GM06990 (cell line): ENCODE measurements around the gene GLS.

ENCODE experiments used
- DNase-seq: peaks from one replicate; pipeline ENCODE4 v3.0.0-alpha.2; 2011; ENCODE audit not compliant: insufficient read length; ENCODE audit errors: extremely low read depth
- H3K27me3 ChIP-seq: replicated peaks from 2 replicates; pipeline ENCODE4 v1.6.0; 2011; ENCODE audit warnings: low read length; ENCODE audit not compliant: control insufficient read depth, insufficient read depth
- H3K36me3 ChIP-seq: 2 replicates; pipeline ENCODE4 v1.5.1; 2011; ENCODE audit warnings: low read length; ENCODE audit not compliant: control insufficient read depth, insufficient read depth
- H3K4me3 ChIP-seq: replicated peaks from 2 replicates; pipeline ENCODE4 v1.5.1; 2011; ENCODE audit warnings: low read depth, mild to moderate bottlenecking, control low read depth, low read length
- TF ChIP-seq, protein P1 (sequence below): IDR thresholded peaks from 2 replicates; pipeline ENCODE4 v1.5.1; 2011; ENCODE audit warnings: low read length, control low read depth, mild to moderate bottlenecking, inconsistent platforms; ENCODE audit not compliant: insufficient read depth, poor library complexity, severe bottlenecking

GLS gene

DNA sequence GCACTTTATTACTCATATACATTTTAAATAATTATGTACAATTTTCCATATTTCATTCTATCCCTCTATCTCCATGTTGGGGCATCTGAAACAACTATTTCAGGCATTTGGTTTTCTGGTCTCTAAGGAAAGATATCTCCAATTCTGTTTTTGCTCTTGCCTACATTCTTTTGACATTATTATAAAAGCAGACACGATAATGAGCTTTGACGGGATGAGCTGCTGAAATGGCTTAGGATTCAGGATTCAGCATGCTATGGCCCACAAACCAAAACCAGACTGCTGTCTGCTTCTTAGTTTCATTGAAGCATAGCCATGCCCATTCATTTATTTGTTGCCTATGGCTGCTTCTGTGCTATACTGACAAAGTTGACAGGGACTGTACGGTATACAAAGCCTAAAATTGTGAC lies 42.7 kb upstream of the GLS start:
- TF ChIP-seq, protein P1, sequence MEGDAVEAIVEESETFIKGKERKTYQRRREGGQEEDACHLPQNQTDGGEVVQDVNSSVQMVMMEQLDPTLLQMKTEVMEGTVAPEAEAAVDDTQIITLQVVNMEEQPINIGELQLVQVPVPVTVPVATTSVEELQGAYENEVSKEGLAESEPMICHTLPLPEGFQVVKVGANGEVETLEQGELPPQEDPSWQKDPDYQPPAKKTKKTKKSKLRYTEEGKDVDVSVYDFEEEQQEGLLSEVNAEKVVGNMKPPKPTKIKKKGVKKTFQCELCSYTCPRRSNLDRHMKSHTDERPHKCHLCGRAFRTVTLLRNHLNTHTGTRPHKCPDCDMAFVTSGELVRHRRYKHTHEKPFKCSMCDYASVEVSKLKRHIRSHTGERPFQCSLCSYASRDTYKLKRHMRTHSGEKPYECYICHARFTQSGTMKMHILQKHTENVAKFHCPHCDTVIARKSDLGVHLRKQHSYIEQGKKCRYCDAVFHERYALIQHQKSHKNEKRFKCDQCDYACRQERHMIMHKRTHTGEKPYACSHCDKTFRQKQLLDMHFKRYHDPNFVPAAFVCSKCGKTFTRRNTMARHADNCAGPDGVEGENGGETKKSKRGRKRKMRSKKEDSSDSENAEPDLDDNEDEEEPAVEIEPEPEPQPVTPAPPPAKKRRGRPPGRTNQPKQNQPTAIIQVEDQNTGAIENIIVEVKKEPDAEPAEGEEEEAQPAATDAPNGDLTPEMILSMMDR = no peak
- no peak for DNase-seq
- Histone ChIP-seq H3K27me3 (no peaks in the 10 kb centered on the region; the same call in 1 of the 2 replicates), H3K4me3 (no peak overlapping the region), H3K36me3 (no peaks in the 10 kb centered on the region)

DNA sequence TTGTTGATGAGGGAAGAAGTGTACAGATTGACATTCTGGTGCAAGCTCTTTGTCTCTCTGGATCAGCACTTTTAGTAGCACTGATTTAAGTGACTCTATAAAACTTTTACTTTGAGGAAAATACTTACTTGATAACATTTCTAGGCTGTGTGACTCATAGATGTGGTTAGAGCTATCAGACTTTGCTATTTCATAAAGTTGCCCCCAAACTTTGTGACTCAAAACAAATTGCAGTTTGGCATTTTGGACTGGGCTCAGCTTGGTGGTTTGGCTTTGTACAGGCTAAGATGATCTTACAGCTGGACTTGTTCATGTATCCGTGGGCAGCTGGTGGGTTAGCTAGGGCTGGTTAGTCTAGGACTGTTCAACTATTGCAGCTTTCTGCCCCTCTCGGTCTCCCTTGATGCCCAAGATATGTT lies 42.1 kb upstream of the GLS start:
- no peak for DNase-seq
- Histone ChIP-seq H3K36me3 (no peaks in the 10 kb centered on the region), H3K27me3 (no peaks in the 10 kb centered on the region; the same call in 1 of the 2 replicates), H3K4me3 (no peak overlapping the region)
- TF ChIP-seq, protein P1 = no peak

DNA sequence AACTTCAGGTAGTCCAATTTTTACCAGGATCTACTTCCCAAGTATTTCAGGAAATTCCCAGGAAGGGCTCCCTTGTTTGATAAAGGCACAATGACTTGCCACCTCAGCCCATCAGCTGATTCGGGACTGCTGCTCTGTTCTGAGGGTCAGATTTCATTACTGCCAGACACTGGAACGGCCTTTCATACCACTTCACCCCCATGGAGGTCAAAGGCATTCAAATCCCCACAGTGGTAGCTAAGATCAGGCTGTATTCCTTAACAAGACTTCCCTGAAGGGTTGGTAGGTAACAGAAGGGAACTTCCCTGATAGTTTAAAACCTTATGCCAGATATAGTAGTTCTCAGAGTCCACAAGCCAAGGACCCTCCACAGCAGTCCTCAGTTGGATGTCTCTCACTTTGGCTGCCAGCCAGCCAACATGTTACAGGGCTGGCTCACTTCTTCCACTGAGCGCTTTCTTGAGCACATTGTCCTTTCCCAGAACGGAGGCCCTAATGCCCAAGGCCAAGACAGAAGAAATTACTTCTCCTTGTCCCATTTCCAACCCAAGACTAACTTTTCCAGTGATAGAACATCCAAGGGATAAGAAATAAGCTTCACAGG lies 40.0 kb upstream of the GLS start:
- TF ChIP-seq, protein P1 = no peak
- no peak for DNase-seq
- Histone ChIP-seq H3K36me3 (no peaks in the 10 kb centered on the region), H3K27me3 (no peaks in the 10 kb centered on the region; the same call in 1 of the 2 replicates), H3K4me3 (no peak overlapping the region)

DNA sequence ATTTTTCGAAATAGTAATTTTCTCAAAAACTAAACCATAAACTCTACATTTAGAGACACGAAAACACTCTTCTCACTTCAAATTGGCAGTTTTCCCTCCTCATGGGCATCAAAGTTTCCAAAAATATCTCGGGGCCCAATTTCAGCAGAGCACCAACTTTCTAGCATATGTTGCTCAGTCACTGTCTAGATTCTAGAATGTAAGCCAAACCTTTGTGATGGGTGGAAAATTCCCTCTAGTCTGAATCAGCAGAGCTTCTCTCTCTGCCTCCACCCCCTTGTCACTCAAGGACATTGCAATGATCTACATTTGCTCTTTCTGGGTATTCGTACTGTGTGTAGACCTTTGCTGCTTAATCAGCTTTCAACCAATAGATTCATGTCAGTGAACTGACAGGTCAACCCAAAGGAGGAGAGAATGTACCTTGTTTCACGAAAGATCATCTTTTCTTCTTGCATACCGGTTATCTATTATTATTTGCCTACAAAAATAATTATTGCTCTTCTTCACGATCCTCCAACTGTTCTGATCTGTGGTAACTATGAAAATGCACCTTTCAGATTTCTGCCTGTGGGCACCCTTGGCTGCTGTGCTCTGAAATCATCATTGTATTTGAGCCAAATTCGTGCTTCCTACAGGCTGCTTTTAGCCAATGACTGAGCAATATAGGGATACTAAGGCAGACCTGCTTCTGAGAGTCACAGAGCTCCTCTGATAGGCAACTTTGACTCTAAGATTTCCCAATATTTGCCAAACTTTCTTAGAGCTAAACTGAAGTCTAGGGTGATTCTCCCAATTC lies 38.7 kb upstream of the GLS start:
- Histone ChIP-seq H3K27me3 (no peaks in the 10 kb centered on the region), H3K36me3 (no peaks in the 10 kb centered on the region), H3K4me3 (no peak overlapping the region)
- TF ChIP-seq, protein P1 = no peak
- no peak for DNase-seq

DNA sequence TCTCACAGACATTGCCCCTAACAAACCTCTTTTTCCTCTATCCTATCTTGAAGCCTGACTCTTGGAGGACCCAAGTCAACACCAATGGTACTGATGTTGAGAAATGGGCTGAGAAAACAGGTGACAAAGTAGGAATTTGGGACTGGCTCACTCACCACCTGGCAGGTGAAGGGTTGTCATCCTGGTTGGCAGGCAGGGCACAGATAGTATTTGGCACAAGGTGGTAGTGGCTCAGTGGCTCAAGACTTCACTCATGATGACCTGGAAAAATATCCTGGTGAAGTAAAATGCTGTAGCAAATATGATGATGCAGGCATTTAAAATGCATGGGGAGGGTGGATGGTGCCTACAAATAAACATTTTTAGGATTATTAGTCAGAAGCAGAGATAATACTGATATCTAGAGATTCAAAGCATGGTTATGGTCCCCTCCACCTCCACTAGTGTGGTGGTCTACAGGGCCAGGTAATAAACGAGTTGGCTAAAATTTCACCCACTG lies 38.0 kb upstream of the GLS start:
- Histone ChIP-seq H3K4me3 (no peak overlapping the region), H3K27me3 (no peaks in the 10 kb centered on the region), H3K36me3 (no peaks in the 10 kb centered on the region)
- TF ChIP-seq, protein P1 = no peak
- no peak for DNase-seq
